HG02588 (cell line): Measurements from ENCODE around the gene KLK5.

Experiments used
- ATAC-seq: cut with Tn5 transposase; IDR thresholded peaks from one replicate; pipeline ENCODE4 v1.9.1; 2021; ENCODE audit warnings: mild to moderate bottlenecking, moderate library complexity; ENCODE audit not compliant: unreplicated experiment

KLK5 gene

GRCh38 chr19:50894478-50895356 is 58.1 kb downstream of the KLK5 start:
- no peak for ATAC-seq
